OCI-LY7 (cell line): Measurements from ENCODE around the gene DNPH1. TPM values are rescaled to one million over a fixed set of nuclear protein-coding genes. Genes with fewer than 3 reads are reported as not detected.

Source experiments
- BruUV-seq: library from RNA; stranded (reverse); fragments of 400-500 nt; replicated peaks from 2 replicates; lab custom pipeline; 2021; lab: Mats Ljungman, UMichigan
- CTCF ChIA-PET: fragments of 300-600 bp; sonication (Branson Sonifier 250); formaldehyde crosslinking; loops from one replicate; lab custom pipeline; 2022; ENCODE audit warnings: antibody characterized with exemption; ENCODE audit not compliant: unreplicated experiment; lab: Charles Lee
- POLR2A ChIA-PET: fragments of 300-600 bp; sonication (Branson Sonifier 250); formaldehyde crosslinking; loops from one replicate; lab custom pipeline; 2022; ENCODE audit warnings: antibody characterized with exemption; lab: Charles Lee
- DNase-seq: peaks from one replicate; pipeline ENCODE4 v3.0.0-alpha.2; 2015; ENCODE audit warnings: low spot score
- H2AFZ ChIP-seq: fragments of 200-600 bp; sonication (generic), shearing (Covaris generic); 2 replicates; pipeline ENCODE4 v1.6.1; 2014; ENCODE audit warnings: mild to moderate bottlenecking, antibody characterized with exemption, low read length, moderate library complexity
- H3K27ac ChIP-seq: fragments of 200-600 bp; sonication (generic); 2 replicates; pipeline ENCODE4 v1.5.1; 2014; ENCODE audit warnings: mixed run types, low read depth, mild to moderate bottlenecking, moderate library complexity, low read length, inconsistent platforms; ENCODE audit not compliant: poor library complexity, severe bottlenecking
- H3K36me3 ChIP-seq: fragments of 200-600 bp; sonication (generic); 2 replicates; pipeline ENCODE4 v1.6.1; 2014; ENCODE audit warnings: mild to moderate bottlenecking, antibody characterized with exemption, low read length, moderate library complexity, mixed read lengths; ENCODE audit not compliant: insufficient read depth
- H3K4me1 ChIP-seq: fragments of 200-600 bp; sonication (generic); 2 replicates; pipeline ENCODE4 v1.5.1; 2014; ENCODE audit warnings: mild to moderate bottlenecking, low read length; ENCODE audit not compliant: insufficient read depth, poor library complexity, severe bottlenecking
- H3K4me2 ChIP-seq: fragments of 200-600 bp; sonication (generic); 2 replicates; pipeline ENCODE4 v1.6.1; 2014; ENCODE audit warnings: mild to moderate bottlenecking, low read length
- H3K4me3 ChIP-seq: fragments of 200-600 bp; sonication (generic); 2 replicates; pipeline ENCODE4 v1.5.1; 2014; ENCODE audit warnings: mild to moderate bottlenecking, low read depth, low read length; ENCODE audit not compliant: poor library complexity, severe bottlenecking
- H3K79me2 ChIP-seq: fragments of 200-600 bp; sonication (generic); 2 replicates; pipeline ENCODE4 v1.6.1; 2016; ENCODE audit warnings: low read depth, mild to moderate bottlenecking, low read length, moderate library complexity, mixed read lengths; ENCODE audit not compliant: insufficient read depth
- H3K9me2 ChIP-seq: fragments of 200-600 bp; sonication (generic); 2 replicates; pipeline ENCODE4 v1.6.1; 2016; ENCODE audit warnings: mild to moderate bottlenecking, low read length, mixed read lengths; ENCODE audit not compliant: insufficient read depth
- H3K9me3 ChIP-seq: fragments of 200-600 bp; sonication (generic); 2 replicates; pipeline ENCODE4 v1.6.1; 2014; ENCODE audit warnings: mild to moderate bottlenecking, mixed run types, low read length, mixed read lengths
- H4K20me1 ChIP-seq: fragments of 200-600 bp; sonication (generic); 2 replicates; pipeline ENCODE4 v1.6.1; 2014; ENCODE audit warnings: mild to moderate bottlenecking, antibody characterized with exemption, low read length, moderate library complexity, mixed read lengths; ENCODE audit not compliant: insufficient read depth
- CTCF ChIP-seq: fragments of 200-600 bp; sonication (generic); conservative IDR thresholded peaks from 2 replicates; pipeline ENCODE4 v1.5.1; 2014; ENCODE audit warnings: mild to moderate bottlenecking, antibody characterized with exemption, low read length, moderate library complexity, mixed read lengths
- EZH2phosphoT487 ChIP-seq: fragments of 200-600 bp; sonication (generic); IDR thresholded peaks from 2 replicates; pipeline ENCODE4 v1.6.1; 2018; ENCODE audit warnings: low read depth, borderline replicate concordance, mild to moderate bottlenecking, mixed run types, antibody characterized with exemption, low read length, moderate library complexity, mixed read lengths
- intact Hi-C: fragments of 100-400 bp; cut with micrococcal nuclease; formaldehyde crosslinking; loops from one replicate; pipeline ENCODE4 v1.10.0; 2022; ENCODE audit not compliant: unreplicated experiment
- total RNA-seq, 2 experiments: library from RNA; depleted of rRNA in 1 of 2; stranded (reverse); fragments of >200 nt in 1 of 2; shearing (Covaris generic) in 1 of 2; gene quantifications; 2 replicates each; pipeline ENCODE4 v1.2.3, GENCODE V29; 2014 to 2022

The DNPH1 gene
- total RNA-seq, 2 experiments from 2014 or later = 65.5 to 111 TPM

GRCh38 chr6:43257367-43258145, 28.3 kb upstream of the DNPH1 start:
- POLR2A ChIA-PET = no interaction called here
- Histone ChIP-seq H3K9me3 (no peaks in the 10 kb centered on the region), H3K9me2 (no peaks in the 10 kb centered on the region), H3K27ac (no peak overlapping the region), H3K79me2 (no peaks in the 10 kb centered on the region), H3K4me1 (no peaks in the 10 kb centered on the region), H2AFZ (no peak overlapping the region), H4K20me1 (no peaks in the 10 kb centered on the region), H3K4me3 (no peak overlapping the region), H3K4me2 (no peak overlapping the region), H3K36me3 (no peaks in the 10 kb centered on the region)
- intact Hi-C loops = no loop called here
- no peak for DNase-seq
- no TSS peak for BruUV-seq
- CTCF ChIA-PET = no interaction called here
- TF ChIP-seq EZH2phosphoT487 = no peak

- TF ChIP-seq CTCF (no peak), EZH2phosphoT487 (no peak)
- H4K20me1 ChIP-seq = no peaks in the 10 kb centered on the region
- no peak overlapping the region for H2AFZ ChIP-seq
- H3K79me2 ChIP-seq = no peaks in the 10 kb centered on the region
- no peak overlapping the region for H3K27ac ChIP-seq
- ChIA-PET CTCF (no interaction called here), POLR2A (no interaction called here)
- no peaks in the 10 kb centered on the region for H3K4me1 ChIP-seq
- H3K9me2 ChIP-seq = no peaks in the 10 kb centered on the region
- BruUV-seq = no TSS peak
- H3K4me2 ChIP-seq = no peak overlapping the region
- DNase-seq = no peak
- H3K36me3 ChIP-seq = no peaks in the 10 kb centered on the region
- no peaks in the 10 kb centered on the region for H3K9me3 ChIP-seq
- no peak overlapping the region for H3K4me3 ChIP-seq
- intact Hi-C loops = no loop called here
These were observed 27.5 kb upstream of the DNPH1 start for GRCh38 chr6:43256670-43257366.

- Histone ChIP-seq H3K36me3 (no peaks in the 10 kb centered on the region), H3K9me3 (no peaks in the 10 kb centered on the region), H3K4me1 (no peaks in the 10 kb centered on the region), H3K9me2 (no peaks in the 10 kb centered on the region), H2AFZ (no peak overlapping the region), H4K20me1 (no peaks in the 10 kb centered on the region), H3K79me2 (no peaks in the 10 kb centered on the region), H3K4me2 (no peak overlapping the region), H3K4me3 (no peak overlapping the region), H3K27ac (no peak overlapping the region)
- ChIA-PET CTCF (interaction anchor here (0.6 kb wide), 1 partner anchor 253 kb away, joined by 3 read pairs; no protein-coding TSS in a partner anchor), POLR2A (interaction anchor here (0.6 kb wide), 1 partner anchor 246 kb away, joined by 3 read pairs; no protein-coding TSS in a partner anchor)
- no peak for TF ChIP-seq EZH2phosphoT487
- no TSS peak for BruUV-seq
- intact Hi-C loops = no loop called here
- no peak for DNase-seq
These were observed 26.2 kb upstream of the DNPH1 start for GRCh38 chr6:43255408-43256054.
